Heart left ventricle (tissue), 13 donors: ENCODE measurements around the gene ISG15.

ENCODE experiments used
- POLR2A ChIP-seq, 2 donors: fragments of 450-650 bp; IDR thresholded peaks; one replicate each; pipeline ENCODE4 v1.6.1; 2017; ENCODE audit warnings: antibody characterized with exemption in 2 of 2, mild to moderate bottlenecking in 2 of 2, moderate library complexity in 2 of 2
- TF ChIP-seq, protein P1 (sequence below), 12 donors: fragments of 200-600 bp; sonication (generic) in 4 of 12; IDR thresholded peaks; one replicate each; pipeline versions ENCODE4 v1.5.0 to v1.8.0; 2018 to 2022; ENCODE audit warnings: antibody characterized with exemption in 12 of 12, mild to moderate bottlenecking in 5 of 12
- donor health status: ischemic (EF 13 %, LVEDD 7.1; RV severe dilation, severe dysfunction).
- donor health status: DM: no; HTN: yes; CAD: no.
- donor health status: DM: no; HTN: no; CAD: no.
- donor health status: ischemic (EF 25% LVEDD 6.9; RV normal size, moderate dysfunction).
- donor health status: ischemic (EF 25% LVEDD 5.7; RV mildly dilated, moderate dysfunction).
- donor health status: ischemic (EF 35%, LVEDD 5.7; RV mildly dilated, moderate dysfunction).
- donor health status: nonischemic (EF 11% LVEDD 7.7; RV severe dilation, severe dysfunction).
- donor health status: DM: yes; HTN: yes; CAD: no.
- donor health status: PGD.
- donor health status: ischemic (EF 29% LVEDD 5.4; RV normal size, mild dysfunction).
- donor health status: nonischemic (EF 23%, LVEDD 6.1; RV moderate dilation, normal function).

DNA sequence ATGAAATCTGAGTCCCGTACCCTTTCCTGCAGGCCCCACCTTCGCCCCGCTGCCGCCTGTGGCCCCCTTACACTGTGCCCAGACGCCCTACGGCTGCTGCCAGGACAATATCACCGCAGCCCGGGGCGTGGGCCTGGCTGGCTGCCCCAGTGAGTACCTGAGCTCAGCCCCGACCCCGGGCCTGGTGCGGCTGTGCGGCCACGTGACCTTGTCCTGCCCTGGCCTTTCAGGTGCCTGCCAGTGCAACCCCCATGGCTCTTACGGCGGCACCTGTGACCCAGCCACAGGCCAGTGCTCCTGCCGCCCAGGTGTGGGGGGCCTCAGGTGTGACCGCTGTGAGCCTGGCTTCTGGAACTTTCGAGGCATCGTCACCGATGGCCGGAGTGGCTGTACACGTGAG lies 31.8 kb downstream of the ISG15 start:
- TF ChIP-seq, protein P1, sequence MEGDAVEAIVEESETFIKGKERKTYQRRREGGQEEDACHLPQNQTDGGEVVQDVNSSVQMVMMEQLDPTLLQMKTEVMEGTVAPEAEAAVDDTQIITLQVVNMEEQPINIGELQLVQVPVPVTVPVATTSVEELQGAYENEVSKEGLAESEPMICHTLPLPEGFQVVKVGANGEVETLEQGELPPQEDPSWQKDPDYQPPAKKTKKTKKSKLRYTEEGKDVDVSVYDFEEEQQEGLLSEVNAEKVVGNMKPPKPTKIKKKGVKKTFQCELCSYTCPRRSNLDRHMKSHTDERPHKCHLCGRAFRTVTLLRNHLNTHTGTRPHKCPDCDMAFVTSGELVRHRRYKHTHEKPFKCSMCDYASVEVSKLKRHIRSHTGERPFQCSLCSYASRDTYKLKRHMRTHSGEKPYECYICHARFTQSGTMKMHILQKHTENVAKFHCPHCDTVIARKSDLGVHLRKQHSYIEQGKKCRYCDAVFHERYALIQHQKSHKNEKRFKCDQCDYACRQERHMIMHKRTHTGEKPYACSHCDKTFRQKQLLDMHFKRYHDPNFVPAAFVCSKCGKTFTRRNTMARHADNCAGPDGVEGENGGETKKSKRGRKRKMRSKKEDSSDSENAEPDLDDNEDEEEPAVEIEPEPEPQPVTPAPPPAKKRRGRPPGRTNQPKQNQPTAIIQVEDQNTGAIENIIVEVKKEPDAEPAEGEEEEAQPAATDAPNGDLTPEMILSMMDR (IDR thresholded peaks at IDR 0.05), result no peak
- TF ChIP-seq POLR2A (IDR thresholded peaks at IDR 0.05), result no peak
